Measurements from ENCODE around the gene CTNNBL1.

DNA sequence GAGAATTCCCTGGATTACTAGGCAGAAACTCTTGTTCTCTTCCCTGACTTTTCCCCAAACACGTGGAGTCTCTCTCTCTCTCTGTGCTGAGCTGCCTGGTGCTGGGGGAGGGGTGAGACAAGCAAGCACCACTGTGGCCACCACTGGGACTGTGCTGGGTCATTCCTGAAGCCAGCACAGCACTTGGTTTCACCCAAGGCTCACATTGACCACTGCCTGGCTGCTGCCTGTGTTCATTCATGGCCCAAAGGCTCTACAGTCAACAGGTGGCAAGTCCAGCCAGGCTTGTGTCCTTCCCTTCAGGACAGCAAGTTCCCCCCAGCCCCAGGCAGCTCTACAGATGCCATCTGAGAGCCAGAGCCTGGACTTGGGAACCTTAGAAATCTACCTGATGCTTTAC is 92.2 kb downstream of the CTNNBL1 start:
- no peak for TF ChIP-seq GATA2 (IDR thresholded peaks at IDR 0.05; ENCODE audit: low read depth, low read length)
- TF ChIP-seq GATA3 (IDR thresholded peaks at IDR 0.05; ENCODE audit: low read depth, low read length), result no peak
